IPS-18c (cell line): ENCODE data around the gene PSME3IP1.

ENCODE experiments used
- H3K4me3 ChIP-seq: 2 replicates; pipeline ENCODE4 v1.7.0; 2013; ENCODE audit warnings: low read depth, mild to moderate bottlenecking, low read length, moderate library complexity; ENCODE audit not compliant: insufficient read depth
- H3K9me3 ChIP-seq: one replicate; pipeline ENCODE4 v1.6.1; 2013; ENCODE audit warnings: mild to moderate bottlenecking, low read length, moderate library complexity; ENCODE audit not compliant: control insufficient read depth, insufficient read depth

PSME3IP1 gene

DNA sequence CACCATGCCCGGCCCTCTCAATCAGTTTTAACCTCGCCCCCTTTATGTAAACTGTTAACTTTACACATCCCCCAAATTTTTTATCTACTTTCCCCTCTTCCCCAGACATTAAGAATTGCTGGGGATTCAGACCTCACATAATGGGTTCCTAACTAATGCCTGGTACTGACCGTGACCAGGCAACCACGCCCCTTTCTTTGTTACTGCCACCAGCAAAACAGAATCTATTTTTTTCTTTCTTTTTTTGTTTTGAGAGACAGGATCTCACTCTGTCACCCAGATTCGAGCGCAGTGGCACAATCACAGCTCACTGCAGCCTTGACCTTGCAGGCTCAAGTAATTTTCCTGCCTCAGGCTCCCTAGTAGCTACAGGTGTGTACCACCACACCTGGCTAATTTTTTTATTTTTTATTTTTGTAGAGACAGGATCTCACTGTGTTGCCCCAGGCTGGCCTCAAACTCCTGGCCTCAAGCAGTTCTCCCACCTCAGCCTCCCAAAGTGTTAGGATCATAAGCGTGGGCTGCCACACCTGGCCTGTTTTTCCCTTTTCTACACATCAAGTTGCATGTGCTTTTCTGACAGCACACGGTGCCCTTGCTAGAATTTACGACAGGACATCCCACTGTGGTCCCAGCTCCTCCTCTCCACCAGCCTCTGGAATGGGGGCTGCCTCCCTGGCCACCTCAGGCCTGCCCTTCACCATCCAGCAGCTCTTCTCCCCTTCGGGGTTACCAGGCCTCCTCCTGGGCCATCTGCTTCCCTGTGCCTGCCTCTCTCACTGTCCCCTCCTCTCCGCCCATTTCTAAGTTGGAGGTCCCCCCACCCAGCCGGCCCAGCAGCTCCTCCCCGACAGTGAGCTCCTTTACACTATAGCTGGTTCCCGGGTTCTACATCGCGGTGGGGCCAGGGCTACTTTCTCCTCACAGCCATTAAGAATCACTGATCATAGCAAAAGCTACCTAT lies 82.7 kb downstream of the PSME3IP1 start:
- Histone ChIP-seq H3K9me3 (no peaks in the 10 kb centered on the region), H3K4me3 (no peak overlapping the region)
